IMR-90 (cell line): Measurements from ENCODE around the gene IQCE. TPM values are rescaled to one million over a fixed set of nuclear protein-coding genes. Genes with fewer than 3 reads are reported as not detected.

Source experiments
- ATAC-seq: fragments of 200-7000 bp; cut with Tn5 transposase; 2 replicates; pipeline ENCODE4 v1.9.1; 2020; ENCODE audit warnings: low read depth, mild to moderate bottlenecking, moderate library complexity
- BruUV-seq: library from RNA; stranded (reverse); fragments of 400-500 nt; replicated peaks from 2 replicates; lab custom pipeline; 2021; lab: Mats Ljungman, UMichigan
- CTCF ChIA-PET: fragments of 300-600 bp; formaldehyde crosslinking; extraction: SDS; loops from one replicate; lab custom pipeline; 2021; ENCODE audit warnings: antibody characterized with exemption; lab: Yijun Ruan, JAX
- POLR2A ChIA-PET: fragments of 300-600 bp; sonication (Branson Sonifier 250); formaldehyde crosslinking; loops from one replicate; lab custom pipeline; 2022; ENCODE audit warnings: antibody characterized with exemption; ENCODE audit not compliant: unreplicated experiment; lab: Charles Lee
- DNase-seq: peaks from one replicate; pipeline ENCODE4 v3.0.0; 2013
- H2AFZ ChIP-seq: replicated peaks from 2 replicates; pipeline ENCODE3; 2013; ENCODE audit warnings: low read length, mild to moderate bottlenecking; ENCODE audit not compliant: poor library complexity
- H2AK5ac ChIP-seq: 2 replicates; pipeline ENCODE4 v1.6.1; 2013; ENCODE audit warnings: low read depth, low read length, inconsistent platforms
- H2AK9ac ChIP-seq: replicated peaks from 2 replicates; pipeline ENCODE3; 2013; ENCODE audit warnings: mild to moderate bottlenecking, low read depth, low read length, moderate library complexity; ENCODE audit not compliant: poor library complexity
- H2BK120ac ChIP-seq: 2 replicates; pipeline ENCODE4 v1.6.1; 2013; ENCODE audit warnings: low read depth, low read length, inconsistent platforms
- H2BK15ac ChIP-seq: 3 replicates; pipeline ENCODE4 v1.6.1; 2013; ENCODE audit warnings: low read depth, low read length, inconsistent platforms
- H2BK20ac ChIP-seq: 2 replicates; pipeline ENCODE4 v1.6.1; 2013; ENCODE audit warnings: low read depth, mild to moderate bottlenecking, inconsistent platforms, low read length, moderate library complexity
- H2BK5ac ChIP-seq: 2 replicates; pipeline ENCODE4 v1.6.1; 2013; ENCODE audit warnings: mild to moderate bottlenecking, low read depth, low read length, inconsistent platforms; ENCODE audit not compliant: poor library complexity, severe bottlenecking
- H3K14ac ChIP-seq: replicated peaks from 2 replicates; pipeline ENCODE4 v1.6.1; 2013; ENCODE audit warnings: low read depth, low read length, inconsistent platforms
- H3K18ac ChIP-seq: 2 replicates; pipeline ENCODE4 v1.6.1; 2013; ENCODE audit warnings: low read depth, low read length, control low read depth
- H3K23ac ChIP-seq: 2 replicates; pipeline ENCODE4 v1.6.1; 2013; ENCODE audit warnings: low read depth, low read length, inconsistent platforms
- H3K27ac ChIP-seq: 2 replicates; pipeline ENCODE4 v1.5.1; 2013; ENCODE audit warnings: mild to moderate bottlenecking, control low read depth, low read length; ENCODE audit not compliant: insufficient read depth
- H3K27me3 ChIP-seq: 2 replicates; pipeline ENCODE4 v1.6.1; 2013; ENCODE audit warnings: low read length; ENCODE audit not compliant: control insufficient read depth, insufficient read depth
- H3K36me3 ChIP-seq: 2 replicates; pipeline ENCODE4 v1.6.1; 2013; ENCODE audit warnings: low read length, mixed read lengths; ENCODE audit not compliant: control insufficient read depth, insufficient read depth
- H3K4ac ChIP-seq: 2 replicates; pipeline ENCODE4 v1.6.1; 2013; ENCODE audit warnings: low read depth, low read length, inconsistent platforms
- H3K4me1 ChIP-seq: 2 replicates; pipeline ENCODE4 v1.6.1; 2013; ENCODE audit warnings: low read length, mixed read lengths; ENCODE audit not compliant: control insufficient read depth, insufficient read depth
- H3K4me2 ChIP-seq: 2 replicates; pipeline ENCODE4 v1.6.1; 2013; ENCODE audit warnings: low read depth, mild to moderate bottlenecking, control low read depth, low read length, moderate library complexity
- H3K4me3 ChIP-seq: 2 replicates; pipeline ENCODE4 v1.5.1; 2013; ENCODE audit warnings: low read depth, mild to moderate bottlenecking, control low read depth, low read length, moderate library complexity; ENCODE audit not compliant: insufficient read depth
- H3K56ac ChIP-seq: 2 replicates; pipeline ENCODE4 v1.6.1; 2013; ENCODE audit warnings: low read length, inconsistent platforms; ENCODE audit not compliant: insufficient read depth; ENCODE audit errors: extremely low read depth
- H3K79me1 ChIP-seq, 2 experiments: 2 replicates each; pipeline ENCODE4 v1.6.1; 2013; ENCODE audit warnings: low read length in 2 of 2, inconsistent platforms in 1 of 2, low read depth in 1 of 2
- H3K9ac ChIP-seq: 2 replicates; pipeline ENCODE4 v1.6.1; 2013; ENCODE audit warnings: low read depth, low read length, control low read depth
- H3K9me1 ChIP-seq: 2 replicates; pipeline ENCODE4 v1.6.1; 2013; ENCODE audit warnings: low read length, inconsistent platforms; ENCODE audit not compliant: insufficient read depth
- H3K9me3 ChIP-seq: 2 replicates; pipeline ENCODE4 v1.6.1; 2013; ENCODE audit warnings: low read length; ENCODE audit not compliant: control insufficient read depth, insufficient read depth
- H4K20me1 ChIP-seq: 2 replicates; pipeline ENCODE4 v1.6.1; 2013; ENCODE audit warnings: low read length, inconsistent platforms; ENCODE audit not compliant: insufficient read depth
- H4K5ac ChIP-seq: 2 replicates; pipeline ENCODE4 v1.6.1; 2013; ENCODE audit warnings: mild to moderate bottlenecking, low read depth, low read length, control low read depth
- H4K8ac ChIP-seq, 2 experiments: 2 replicates each; pipeline ENCODE4 v1.6.1; 2013; ENCODE audit warnings: low read depth in 2 of 2, low read length in 2 of 2, control low read depth in 1 of 2, inconsistent platforms in 1 of 2
- H4K91ac ChIP-seq: 2 replicates; pipeline ENCODE4 v1.6.1; 2013; ENCODE audit warnings: low read depth, low read length, inconsistent platforms; ENCODE audit not compliant: insufficient read depth
- BHLHE40 ChIP-seq: fragments of 150-350 bp; IDR thresholded peaks from 2 replicates; pipeline ENCODE4 v1.6.1; 2016; ENCODE audit warnings: mild to moderate bottlenecking, low read depth, low read length
- CEBPB ChIP-seq: IDR thresholded peaks from 2 replicates; pipeline ENCODE4 v1.6.1; 2012; ENCODE audit warnings: low read depth, low read length, improper control_type of control experiment
- CHD1 ChIP-seq: IDR thresholded peaks from 2 replicates; pipeline ENCODE4 v1.6.1; 2012; ENCODE audit warnings: low read depth, low read length, improper control_type of control experiment
- FOS ChIP-seq: fragments of 150-350 bp; IDR thresholded peaks from 2 replicates; pipeline ENCODE4 v1.6.1; 2016; ENCODE audit warnings: low read depth, low read length
- MAFK ChIP-seq: IDR thresholded peaks from 2 replicates; pipeline ENCODE4 v1.6.1; 2012; ENCODE audit warnings: low read depth, low read length, improper control_type of control experiment
- MAZ ChIP-seq: IDR thresholded peaks from 2 replicates; pipeline ENCODE4 v1.6.1; 2012; ENCODE audit warnings: low read depth, mild to moderate bottlenecking, low read length, improper control_type of control experiment, moderate library complexity, borderline replicate concordance
- NFE2L2 ChIP-seq: fragments of 150-350 bp; IDR thresholded peaks from 2 replicates; pipeline ENCODE4 v1.6.1; 2016; ENCODE audit warnings: low read depth, mild to moderate bottlenecking, low read length
- POLR2A ChIP-seq: IDR thresholded peaks from 2 replicates; pipeline ENCODE4 v1.6.1; 2012; ENCODE audit warnings: mild to moderate bottlenecking, low read depth, low read length
- RAD21 ChIP-seq: IDR thresholded peaks from 2 replicates; pipeline ENCODE4 v1.6.1; 2012; ENCODE audit warnings: low read length, improper control_type of control experiment
- RFX5 ChIP-seq: IDR thresholded peaks from 2 replicates; pipeline ENCODE4 v1.8.0; 2012; ENCODE audit warnings: low read depth, mild to moderate bottlenecking, low read length, moderate library complexity
- SMC3 ChIP-seq: fragments of 150-350 bp; IDR thresholded peaks from 2 replicates; pipeline ENCODE4 v1.6.1; 2016; ENCODE audit warnings: low read depth, mild to moderate bottlenecking, antibody characterized with exemption, low read length, moderate library complexity
- WGBS, 2 experiments: methylation state at CpG; one replicate each; pipeline versions ENCODE4 v1.1.5 to v1.1.7; 2013; ENCODE audit warnings: missing lambda C conversion rate in 2 of 2; ENCODE audit not compliant: insufficient read length in 1 of 2; ENCODE audit errors: extremely low coverage in 2 of 2; 5-methylcytosine and 5-hydroxymethylcytosine counted together
- dilution Hi-C: fragments of 300-500 bp; cut with HindIII; formaldehyde crosslinking; loops from one replicate; pipeline ENCODE4 v1.14.3; 2018; ENCODE audit warnings: low sequenced_read_pairs; ENCODE audit not compliant: unreplicated experiment
- in situ Hi-C: fragments of 300-500 bp; cut with MboI; formaldehyde crosslinking; loops from 3 replicates; pipeline ENCODE4 v1.14.3; 2019; ENCODE audit warnings: low sequenced_read_pairs, inconsistent platforms, mixed read lengths
- intact Hi-C: fragments of 100-400 bp; cut with micrococcal nuclease; formaldehyde crosslinking; loops from 2 replicates; pipeline ENCODE4 v1.10.0; 2022
- polyA plus RNA-seq, 3 experiments: library from polyadenylated mRNA; depleted of rRNA; stranded (reverse); fragments of >200 nt; gene quantifications; 2 replicates each; pipeline ENCODE4 v1.2.3, GENCODE V29; 2012; ENCODE audit warnings: low replicate concordance in 1 of 3
- total RNA-seq: library from RNA; depleted of rRNA; stranded (reverse); fragments of >200 nt; gene quantifications from 2 replicates; pipeline ENCODE4 v1.2.3, GENCODE V29; 2012
- TF ChIP-seq, protein P1 (sequence below): conservative IDR thresholded peaks from 2 replicates; pipeline ENCODE4 v1.5.1; 2012; ENCODE audit warnings: mild to moderate bottlenecking, low read depth, low read length, improper control_type of control experiment
- TF ChIP-seq, protein P2 (sequence below): fragments of 150-350 bp; IDR thresholded peaks from 2 replicates; pipeline ENCODE4 v1.6.1; 2017; ENCODE audit warnings: mild to moderate bottlenecking, antibody characterized with exemption, low read length, low read depth

Gene IQCE
- total and polyA plus RNA-seq, 2 of the 4 experiments (the other 2 are of a cell fraction): 5.0 to 6.3 TPM

DNA sequence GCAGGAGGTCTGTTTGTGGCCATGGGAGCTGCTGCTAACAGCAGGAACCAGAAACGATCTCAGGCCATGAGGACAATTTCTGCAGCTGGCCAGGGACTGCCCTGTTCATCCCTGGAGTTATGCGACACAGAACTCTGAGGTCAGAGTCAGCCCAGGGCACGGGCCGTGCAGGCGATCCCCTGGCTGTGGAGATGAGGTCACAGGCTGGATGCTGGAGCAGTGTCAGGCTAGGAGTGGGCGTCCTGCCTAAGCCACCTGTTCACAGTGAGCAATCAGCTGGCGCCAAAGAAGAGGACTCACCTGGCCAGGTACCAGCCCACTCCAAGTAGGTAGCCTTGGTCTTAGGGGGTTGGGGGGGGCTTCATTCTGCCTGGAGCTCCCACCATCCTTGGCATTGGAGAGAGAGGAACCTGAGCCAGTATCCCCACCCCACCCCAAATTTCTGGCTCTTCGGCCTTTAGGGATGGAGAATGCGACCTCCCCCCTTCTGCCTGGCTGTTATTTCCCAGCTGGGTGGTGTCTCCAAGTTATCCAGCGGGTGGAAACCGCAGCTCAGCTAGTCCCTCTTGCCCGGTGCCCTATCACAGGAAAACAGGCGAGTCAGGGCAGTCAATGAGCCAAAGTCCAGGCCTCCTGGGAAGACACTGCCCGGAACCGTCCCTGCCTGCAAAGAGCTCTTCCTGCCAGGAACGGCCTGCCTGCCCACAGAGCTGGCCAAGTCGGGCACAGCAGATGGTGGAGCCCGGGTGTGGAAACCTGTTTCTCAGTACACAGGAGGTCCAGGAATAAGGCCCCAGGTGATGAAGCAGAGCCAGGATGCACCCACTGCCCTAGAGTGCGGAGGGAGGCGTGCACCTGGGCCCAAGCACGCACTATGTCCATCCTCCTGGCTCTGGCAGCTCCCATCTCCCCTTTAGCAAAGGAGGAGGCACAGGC lies 71.2 kb downstream of the IQCE start:
- intact Hi-C loops: loop anchor here (5.0 kb wide), 1 partner anchor 73 kb away; the partner anchor contains the start of genes BRAT1 and IQCE

More for the DNA sequence above, 71.2 kb downstream of the IQCE start:
- Histone ChIP-seq H3K27me3 (no peaks in the 10 kb centered on the region), H3K4me1 (peaks cover 13% of the 10 kb centered on the region; the same call in 1 of the 2 replicates), H3K9me1 (peaks cover 8% of the 10 kb centered on the region; the same call in 1 of the 2 replicates), H2BK5ac (no peak overlapping the region), H3K27ac (no peak overlapping the region), H3K56ac (no peak overlapping the region), H2AK5ac (peak overlapping the region; percentile 58), H3K4ac (no peak overlapping the region), H3K18ac (no peak overlapping the region), H4K91ac (no peak overlapping the region), H3K4me2 (no peak overlapping the region), H2BK120ac (no peak overlapping the region; the same call in 1 of the 2 replicates), H2AFZ (peak overlapping the region; percentile 10), H3K23ac (no peak overlapping the region), H2AK9ac (peak overlapping the region; percentile 84), H3K36me3 (no peaks in the 10 kb centered on the region; the same call in 1 of the 2 replicates), H3K9me3 (no peaks in the 10 kb centered on the region), H4K20me1 (peaks cover 20% of the 10 kb centered on the region), H3K4me3 (no peak overlapping the region), H2BK15ac (no peak overlapping the region), H3K14ac (no peak overlapping the region), H4K8ac (no peak overlapping the region), H3K79me1 (peaks cover 5 to 27% of the 10 kb centered on the region in 2 experiments; a peak in 2 of 4 replicates), H3K9ac (no peak overlapping the region), H4K5ac (no peak overlapping the region), H2BK20ac (no peak overlapping the region)
- 66% methylated on average over 14 of the region's 21 CpGs; no CpG with 5 or more reads in 1 of the 2 experiments for WGBS, 2 experiments
- in situ Hi-C loops (no loop called here), dilution Hi-C loops (no loop called here)
- DNase-seq: peak; percentile 39
- CTCF ChIA-PET: interaction anchor here (0.9 kb wide), 1 partner anchor 9 kb away, joined by 6 read pairs; no protein-coding TSS in a partner anchor
- POLR2A ChIA-PET: no interaction called here
- TF ChIP-seq RFX5 (no peak), SMC3 (no peak), MAFK (no peak), RAD21 (no peak), CHD1 (no peak), BHLHE40 (no peak), CEBPB (no peak), FOS (no peak), POLR2A (no peak), MAZ (no peak), NFE2L2 (no peak)
- TF ChIP-seq, protein P1, sequence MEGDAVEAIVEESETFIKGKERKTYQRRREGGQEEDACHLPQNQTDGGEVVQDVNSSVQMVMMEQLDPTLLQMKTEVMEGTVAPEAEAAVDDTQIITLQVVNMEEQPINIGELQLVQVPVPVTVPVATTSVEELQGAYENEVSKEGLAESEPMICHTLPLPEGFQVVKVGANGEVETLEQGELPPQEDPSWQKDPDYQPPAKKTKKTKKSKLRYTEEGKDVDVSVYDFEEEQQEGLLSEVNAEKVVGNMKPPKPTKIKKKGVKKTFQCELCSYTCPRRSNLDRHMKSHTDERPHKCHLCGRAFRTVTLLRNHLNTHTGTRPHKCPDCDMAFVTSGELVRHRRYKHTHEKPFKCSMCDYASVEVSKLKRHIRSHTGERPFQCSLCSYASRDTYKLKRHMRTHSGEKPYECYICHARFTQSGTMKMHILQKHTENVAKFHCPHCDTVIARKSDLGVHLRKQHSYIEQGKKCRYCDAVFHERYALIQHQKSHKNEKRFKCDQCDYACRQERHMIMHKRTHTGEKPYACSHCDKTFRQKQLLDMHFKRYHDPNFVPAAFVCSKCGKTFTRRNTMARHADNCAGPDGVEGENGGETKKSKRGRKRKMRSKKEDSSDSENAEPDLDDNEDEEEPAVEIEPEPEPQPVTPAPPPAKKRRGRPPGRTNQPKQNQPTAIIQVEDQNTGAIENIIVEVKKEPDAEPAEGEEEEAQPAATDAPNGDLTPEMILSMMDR: no peak
- TF ChIP-seq, protein P2, sequence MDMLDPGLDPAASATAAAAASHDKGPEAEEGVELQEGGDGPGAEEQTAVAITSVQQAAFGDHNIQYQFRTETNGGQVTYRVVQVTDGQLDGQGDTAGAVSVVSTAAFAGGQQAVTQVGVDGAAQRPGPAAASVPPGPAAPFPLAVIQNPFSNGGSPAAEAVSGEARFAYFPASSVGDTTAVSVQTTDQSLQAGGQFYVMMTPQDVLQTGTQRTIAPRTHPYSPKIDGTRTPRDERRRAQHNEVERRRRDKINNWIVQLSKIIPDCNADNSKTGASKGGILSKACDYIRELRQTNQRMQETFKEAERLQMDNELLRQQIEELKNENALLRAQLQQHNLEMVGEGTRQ: no peak
- no TSS peak for BruUV-seq
- no peak for ATAC-seq
